ENCODE data around the gene GNA12.

GRCh38 chr7:2802504-2803341 is 41.4 kb downstream of the GNA12 start:
- no peak for TF ChIP-seq ZNF589 (CRISPR knock-in tag; IDR thresholded peaks at IDR 0.05; ENCODE audit: low read depth)
- TF ChIP-seq XRCC4 (IDR thresholded peaks at IDR 0.05; ENCODE audit: extremely low read depth, insufficient read depth, insufficient read length) = no peak
- no peak for TF ChIP-seq TEAD2 (tag; IDR thresholded peaks at IDR 0.05)
- no peak for TF ChIP-seq DDX20 (tag; IDR thresholded peaks at IDR 0.05; ENCODE audit: low read depth)
- TF ChIP-seq, protein P1, sequence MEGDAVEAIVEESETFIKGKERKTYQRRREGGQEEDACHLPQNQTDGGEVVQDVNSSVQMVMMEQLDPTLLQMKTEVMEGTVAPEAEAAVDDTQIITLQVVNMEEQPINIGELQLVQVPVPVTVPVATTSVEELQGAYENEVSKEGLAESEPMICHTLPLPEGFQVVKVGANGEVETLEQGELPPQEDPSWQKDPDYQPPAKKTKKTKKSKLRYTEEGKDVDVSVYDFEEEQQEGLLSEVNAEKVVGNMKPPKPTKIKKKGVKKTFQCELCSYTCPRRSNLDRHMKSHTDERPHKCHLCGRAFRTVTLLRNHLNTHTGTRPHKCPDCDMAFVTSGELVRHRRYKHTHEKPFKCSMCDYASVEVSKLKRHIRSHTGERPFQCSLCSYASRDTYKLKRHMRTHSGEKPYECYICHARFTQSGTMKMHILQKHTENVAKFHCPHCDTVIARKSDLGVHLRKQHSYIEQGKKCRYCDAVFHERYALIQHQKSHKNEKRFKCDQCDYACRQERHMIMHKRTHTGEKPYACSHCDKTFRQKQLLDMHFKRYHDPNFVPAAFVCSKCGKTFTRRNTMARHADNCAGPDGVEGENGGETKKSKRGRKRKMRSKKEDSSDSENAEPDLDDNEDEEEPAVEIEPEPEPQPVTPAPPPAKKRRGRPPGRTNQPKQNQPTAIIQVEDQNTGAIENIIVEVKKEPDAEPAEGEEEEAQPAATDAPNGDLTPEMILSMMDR (IDR thresholded peaks at IDR 0.05 in 2 of 3, conservative IDR thresholded peaks at IDR 0.05 in 1 of 3; ENCODE audit: insufficient read depth in 2 of 3, low read depth in 1 of 3, low read length in 3 of 3) = no peak
- TF ChIP-seq U2AF2 (optimal IDR thresholded peaks at IDR 0.05; ENCODE audit: low read depth, low read length) = no peak
- TF ChIP-seq SIX5 (IDR thresholded peaks at IDR 0.05; ENCODE audit: borderline replicate concordance in 1 of 2, insufficient read depth in 1 of 2, low read depth in 1 of 2, low read length in 2 of 2) = no peak
- no peak for TF ChIP-seq MYC (IDR thresholded peaks at IDR 0.05; ENCODE audit: low read depth, low read length)
- TF ChIP-seq MYC (CRISPR knock-in tag; IDR thresholded peaks at IDR 0.05; ENCODE audit: borderline replicate concordance, low read depth) = no peak
- TF ChIP-seq STAG1 (CRISPR knock-in tag; IDR thresholded peaks at IDR 0.05; ENCODE audit: borderline replicate concordance) = no peak
- no peak for TF ChIP-seq MEF2D (tag; conservative IDR thresholded peaks at IDR 0.05; ENCODE audit: low read depth)
- TF ChIP-seq MEF2A (IDR thresholded peaks at IDR 0.05; ENCODE audit: control insufficient read depth, low read depth, low read length) = no peak
- TF ChIP-seq PHF21A (IDR thresholded peaks at IDR 0.05; ENCODE audit: borderline replicate concordance, low read depth) = no peak
- TF ChIP-seq SNIP1 (IDR thresholded peaks at IDR 0.05; ENCODE audit: low read depth) = no peak
- TF ChIP-seq SMARCC2 (IDR thresholded peaks at IDR 0.05; ENCODE audit: low read depth) = no peak

Data from K562 (cell line).